Ovary (tissue), 9 donors: ENCODE measurements around the gene CXXC4. TPM values are rescaled to one million over a fixed set of nuclear protein-coding genes. Genes with fewer than 3 reads are reported as not detected.

ENCODE experiments used
- DNase-seq, 5 donors: peaks; one replicate each; pipeline ENCODE4 v3.0.0-alpha.2; 2019 to 2020
- H3K27ac ChIP-seq, 2 donors: fragments of 200-600 bp; one replicate each; pipeline versions ENCODE4 v1.5.1 to v1.8.0; 2019 to 2022
- H3K27me3 ChIP-seq: fragments of 200-600 bp; one replicate; pipeline ENCODE4 v1.8.0; 2022
- H3K36me3 ChIP-seq: fragments of 200-600 bp; sonication (generic); one replicate; pipeline ENCODE4 v1.5.1; 2019
- H3K4me1 ChIP-seq: one replicate; pipeline ENCODE4 v1.8.1; 2013; ENCODE audit warnings: mild to moderate bottlenecking, moderate library complexity; ENCODE audit not compliant: insufficient read depth
- H3K4me3 ChIP-seq: fragments of 200-600 bp; sonication (generic); one replicate; pipeline ENCODE4 v1.5.1; 2017
- H3K9me3 ChIP-seq, 2 donors: fragments of 200-600 bp in 1 of 2; sonication (generic) in 1 of 2; one replicate each; pipeline versions ENCODE4 v1.5.1 to v1.8.1; 2013 to 2019; ENCODE audit warnings: mild to moderate bottlenecking in 1 of 2, moderate library complexity in 1 of 2
- EP300 ChIP-seq: sonication (generic); formaldehyde crosslinking; IDR thresholded peaks from one replicate; pipeline ENCODE4 v1.6.1; 2017; ENCODE audit warnings: antibody characterized with exemption
- POLR2A ChIP-seq: fragments of 450-650 bp; IDR thresholded peaks from one replicate; pipeline ENCODE4 v1.6.1; 2017; ENCODE audit warnings: antibody characterized with exemption, mild to moderate bottlenecking, moderate library complexity
- WGBS, 3 donors: extraction: QIAGEN DNeasy Blood & Tissue Kit in 1 of 3; methylation state at CpG; one replicate each; pipeline versions ENCODE4 v1.1.5 to v1.1.7; 2013 to 2017; 5-methylcytosine and 5-hydroxymethylcytosine counted together
- intact Hi-C, 4 donors: fragments of 100-400 bp; cut with DNase I; formaldehyde crosslinking; loops; one replicate each; pipeline versions ENCODE4 v1.11.0 to v1.15.1; 2022 to 2023
- polyA plus RNA-seq, 2 donors: library from polyadenylated mRNA; stranded (reverse); fragments of 200-250 nt in 1 of 2; fragments of 350-450 nt in 1 of 2; fragmentation: Illumina TruSeq in 1 of 2; extraction: RNeasy Lipid Tissue Mini Kit (QIAGEN cat#74804) in 1 of 2; gene quantifications; one replicate each; pipeline ENCODE4 v1.2.3, GENCODE V29; 2013 to 2014
- total RNA-seq, 7 donors: library from RNA; depleted of rRNA in 2 of 7; stranded (reverse); fragments of >200 nt in 2 of 7; fragmentation: NEBNext Ultra II Directional in 3 of 7; extraction: Animal tissue kit (Norgen Biotek cat#: 25700) in 3 of 7; gene quantifications; one replicate each; pipeline versions ENCODE4 v1.1.0 to v1.2.4, GENCODE V29; 2016 to 2023
- TF ChIP-seq, protein P1 (sequence below), 3 donors: fragments of 450-650 bp in 2 of 3; fragments of 200-600 bp in 1 of 3; IDR thresholded peaks; one replicate each; pipeline versions ENCODE4 v1.5.1 to v1.8.0; 2016 to 2022; ENCODE audit warnings: antibody characterized with exemption in 3 of 3, mild to moderate bottlenecking in 1 of 3
- donor health status: DM: no; HTN: no; CAD: no; lungs with moderate emphysema.
- donor health status: DM: no; HTN: no; CAD: no.
- donor health status: Bipolar disorder and iron deficiency.
- donor health status: DM: yes; HTN: yes; CAD: no.
- donor health status: DM: no; HTN: no; CAD: no.
- donor health status: DM: yes; HTN: yes; CAD: no.

CXXC4 gene
- total and polyA plus RNA-seq, 9 donors: 1.3 to 10.6 (median 2.3) TPM

DNA sequence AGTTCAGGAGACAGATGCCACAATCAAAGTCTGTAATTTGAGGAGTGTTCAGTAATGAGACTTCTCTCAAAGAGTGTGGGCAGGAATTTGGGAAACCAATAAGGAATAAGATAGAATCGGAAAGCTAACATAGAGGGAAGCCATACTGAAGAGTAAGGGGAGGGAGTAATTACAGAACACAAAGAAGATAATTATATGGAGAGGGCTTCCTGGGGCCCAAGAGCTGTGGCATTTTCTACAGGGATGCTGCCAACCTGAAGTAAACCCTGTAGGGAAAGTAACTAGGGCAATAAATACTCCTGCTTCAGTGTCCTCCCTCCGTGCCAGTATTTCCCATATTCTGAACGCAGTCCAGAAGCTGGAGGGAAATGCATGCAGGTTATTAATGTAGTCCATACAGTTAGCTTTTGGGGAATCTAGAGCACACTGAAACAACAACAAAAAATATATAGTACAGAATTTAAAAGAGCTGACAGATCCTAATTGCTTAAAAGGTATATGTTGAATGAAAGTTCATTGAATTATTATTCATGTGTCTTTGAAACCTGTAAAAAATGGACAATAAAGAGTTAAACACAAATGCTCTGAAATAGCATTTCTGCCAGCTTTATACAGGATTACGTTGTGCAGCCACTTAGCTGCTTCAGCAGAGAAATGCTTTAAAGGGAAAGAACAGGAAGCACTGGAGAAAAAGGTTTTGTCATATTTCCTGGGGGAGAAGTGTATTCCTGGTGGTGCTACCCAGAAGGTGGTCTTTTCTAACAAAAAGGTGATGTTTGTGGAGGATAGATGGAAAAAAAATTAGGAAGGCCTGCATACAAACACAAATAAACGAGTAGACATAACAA is 48.0 kb downstream of the CXXC4 start:
- Histone ChIP-seq H3K27ac (no peak overlapping the region), H3K9me3 (no peaks in the 10 kb centered on the region), H3K4me1 (no peaks in the 10 kb centered on the region), H3K27me3 (no peaks in the 10 kb centered on the region), H3K36me3 (no peaks in the 10 kb centered on the region), H3K4me3 (no peak overlapping the region)
- TF ChIP-seq, protein P1, sequence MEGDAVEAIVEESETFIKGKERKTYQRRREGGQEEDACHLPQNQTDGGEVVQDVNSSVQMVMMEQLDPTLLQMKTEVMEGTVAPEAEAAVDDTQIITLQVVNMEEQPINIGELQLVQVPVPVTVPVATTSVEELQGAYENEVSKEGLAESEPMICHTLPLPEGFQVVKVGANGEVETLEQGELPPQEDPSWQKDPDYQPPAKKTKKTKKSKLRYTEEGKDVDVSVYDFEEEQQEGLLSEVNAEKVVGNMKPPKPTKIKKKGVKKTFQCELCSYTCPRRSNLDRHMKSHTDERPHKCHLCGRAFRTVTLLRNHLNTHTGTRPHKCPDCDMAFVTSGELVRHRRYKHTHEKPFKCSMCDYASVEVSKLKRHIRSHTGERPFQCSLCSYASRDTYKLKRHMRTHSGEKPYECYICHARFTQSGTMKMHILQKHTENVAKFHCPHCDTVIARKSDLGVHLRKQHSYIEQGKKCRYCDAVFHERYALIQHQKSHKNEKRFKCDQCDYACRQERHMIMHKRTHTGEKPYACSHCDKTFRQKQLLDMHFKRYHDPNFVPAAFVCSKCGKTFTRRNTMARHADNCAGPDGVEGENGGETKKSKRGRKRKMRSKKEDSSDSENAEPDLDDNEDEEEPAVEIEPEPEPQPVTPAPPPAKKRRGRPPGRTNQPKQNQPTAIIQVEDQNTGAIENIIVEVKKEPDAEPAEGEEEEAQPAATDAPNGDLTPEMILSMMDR (IDR thresholded peaks at IDR 0.05): no peak
- TF ChIP-seq EP300 (no peak), POLR2A (no peak)
- intact Hi-C loops: no loop called here
- no peak for DNase-seq
- WGBS, 3 donors: 36 to 41% (median 38%) methylated on average over 5 of the region's 5 CpGs

DNA sequence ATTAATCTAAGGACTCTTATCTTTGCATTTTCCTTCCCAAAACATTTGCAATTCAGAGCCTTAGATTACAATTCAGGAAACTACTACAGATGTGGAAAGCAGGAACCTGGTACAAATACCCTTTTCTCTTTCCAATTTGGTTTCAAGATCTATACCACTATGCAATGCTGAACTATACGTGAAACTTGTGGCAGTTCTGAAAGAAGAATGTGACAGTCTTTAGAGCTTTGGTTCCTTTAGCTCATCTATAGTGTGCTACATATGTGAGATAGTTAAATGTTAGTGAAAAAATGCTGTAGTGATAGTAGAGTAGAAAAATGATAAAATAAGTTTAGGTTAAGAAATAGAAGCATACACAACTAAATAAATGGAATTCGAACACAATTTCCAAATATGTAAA is 50.0 kb downstream of the CXXC4 start:
- Histone ChIP-seq H3K4me3 (no peak overlapping the region), H3K9me3 (no peaks in the 10 kb centered on the region), H3K27ac (no peak overlapping the region), H3K27me3 (no peaks in the 10 kb centered on the region), H3K36me3 (no peaks in the 10 kb centered on the region), H3K4me1 (no peaks in the 10 kb centered on the region)
- no peak for DNase-seq
- 84 to 92% (median 87%) methylated on average over 2 of the region's 2 CpGs for WGBS, 3 donors
- TF ChIP-seq EP300 (no peak), POLR2A (no peak)
- TF ChIP-seq, protein P1 (IDR thresholded peaks at IDR 0.05): no peak
- intact Hi-C loops: no loop called here

DNA sequence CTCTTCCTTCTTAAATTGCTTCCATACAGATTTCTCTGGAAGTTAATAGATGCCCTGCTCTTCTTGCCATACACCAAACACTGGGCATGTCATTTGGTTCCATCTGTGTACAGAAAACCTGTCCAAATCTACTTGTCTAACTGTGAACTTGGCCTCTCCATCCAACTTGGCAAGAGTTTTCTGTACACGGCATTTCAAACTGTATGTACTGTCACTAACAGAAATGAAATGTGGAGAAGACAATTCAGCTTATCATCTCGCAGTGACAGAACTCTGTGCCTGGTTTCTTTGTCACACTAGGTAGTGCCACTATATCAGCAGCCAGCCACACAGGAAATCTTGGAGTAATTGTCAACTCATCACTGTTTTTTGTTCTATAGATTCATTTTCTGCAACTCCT is 58.2 kb downstream of the CXXC4 start:
- Histone ChIP-seq H3K9me3 (no peaks in the 10 kb centered on the region), H3K36me3 (no peaks in the 10 kb centered on the region), H3K4me3 (no peak overlapping the region), H3K27ac (no peak overlapping the region), H3K4me1 (no peaks in the 10 kb centered on the region), H3K27me3 (no peaks in the 10 kb centered on the region)
- TF ChIP-seq EP300 (no peak), POLR2A (no peak)
- TF ChIP-seq, protein P1 (IDR thresholded peaks at IDR 0.05): no peak
- intact Hi-C loops: no loop called here
- DNase-seq: no peak
- 83 to 89% (median 87%) methylated on average over 2 of the region's 2 CpGs for WGBS, 3 donors

DNA sequence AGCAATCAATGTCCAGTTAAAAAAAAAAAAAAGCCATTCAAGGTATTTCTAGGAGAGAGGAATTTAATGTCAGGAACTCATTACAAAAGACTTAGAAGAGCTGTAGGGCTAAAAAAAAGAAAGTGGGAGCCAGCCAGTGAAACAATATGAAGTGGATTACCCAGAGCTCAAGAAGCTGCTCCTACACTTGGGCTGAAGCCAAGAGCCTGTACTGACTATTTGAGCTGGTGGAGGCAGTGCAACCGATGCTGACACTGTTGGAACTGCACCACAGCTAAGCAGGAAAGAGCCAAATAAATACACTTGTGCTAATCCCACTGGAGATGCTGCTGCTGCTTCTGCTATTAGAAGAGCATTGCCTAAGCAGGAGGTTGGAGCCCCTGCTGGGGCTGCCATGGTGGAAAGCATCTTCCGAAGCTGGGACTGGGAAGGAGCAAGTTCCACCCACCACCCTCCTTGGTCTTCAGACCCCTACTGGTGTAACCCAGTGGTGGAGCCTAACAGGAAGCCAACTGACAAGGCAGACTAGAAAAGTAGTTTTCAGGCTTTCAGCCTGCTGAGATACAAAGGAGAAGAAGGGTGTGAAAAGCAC is 65.4 kb downstream of the CXXC4 start:
- Histone ChIP-seq H3K4me3 (no peak overlapping the region), H3K27ac (no peak overlapping the region), H3K9me3 (no peaks in the 10 kb centered on the region), H3K27me3 (no peaks in the 10 kb centered on the region), H3K4me1 (no peaks in the 10 kb centered on the region), H3K36me3 (no peaks in the 10 kb centered on the region)
- WGBS, 3 donors: 58 to 70% (median 68%) methylated on average over 2 of the region's 2 CpGs
- intact Hi-C loops: no loop called here
- TF ChIP-seq, protein P1 (IDR thresholded peaks at IDR 0.05): no peak
- TF ChIP-seq EP300 (no peak), POLR2A (no peak)
- DNase-seq: no peak
